Activated T-helper 17 cell treated with anti-CD3 and anti-CD28 coated beads, Interleukin-2, amount 50 U/mL, for 72 hours (primary cell): ENCODE data around the gene OSBPL6. TPM values are rescaled to one million over a fixed set of nuclear protein-coding genes. Genes with fewer than 3 reads are reported as not detected.

Experiments used
- ATAC-seq: fragments of 150-1000 bp; cut with Tn5 transposase; replicated peaks from 2 replicates; pipeline ENCODE4 v1.10.0; 2021; ENCODE audit warnings: mild to moderate bottlenecking, moderate library complexity
- H3K27ac Mint-ChIP-seq: one replicate; pipeline ENCODE4 v1.8.0; 2022; ENCODE audit warnings: mixed read lengths
- H3K27me3 Mint-ChIP-seq: one replicate; pipeline ENCODE4 v1.8.0; 2022; ENCODE audit warnings: mixed read lengths
- H3K36me3 Mint-ChIP-seq: one replicate; pipeline ENCODE4 v1.8.0; 2022; ENCODE audit warnings: low read depth, mild to moderate bottlenecking, mixed read lengths
- H3K4me1 Mint-ChIP-seq: one replicate; pipeline ENCODE4 v1.8.0; 2022; ENCODE audit warnings: mixed read lengths
- H3K4me3 Mint-ChIP-seq: one replicate; pipeline ENCODE4 v1.8.0; 2022; ENCODE audit warnings: mild to moderate bottlenecking, mixed read lengths
- H3K9me3 Mint-ChIP-seq: one replicate; pipeline ENCODE4 v1.8.0; 2022; ENCODE audit warnings: mixed read lengths
- total RNA-seq, 2 donors: library from RNA; stranded (reverse); gene quantifications; one replicate each; pipeline ENCODE4 v1.2.3, GENCODE V29; 2022

OSBPL6 gene
- total RNA-seq, 2 donors from 2014 or later: 0.77 to 1.0 TPM

DNA sequence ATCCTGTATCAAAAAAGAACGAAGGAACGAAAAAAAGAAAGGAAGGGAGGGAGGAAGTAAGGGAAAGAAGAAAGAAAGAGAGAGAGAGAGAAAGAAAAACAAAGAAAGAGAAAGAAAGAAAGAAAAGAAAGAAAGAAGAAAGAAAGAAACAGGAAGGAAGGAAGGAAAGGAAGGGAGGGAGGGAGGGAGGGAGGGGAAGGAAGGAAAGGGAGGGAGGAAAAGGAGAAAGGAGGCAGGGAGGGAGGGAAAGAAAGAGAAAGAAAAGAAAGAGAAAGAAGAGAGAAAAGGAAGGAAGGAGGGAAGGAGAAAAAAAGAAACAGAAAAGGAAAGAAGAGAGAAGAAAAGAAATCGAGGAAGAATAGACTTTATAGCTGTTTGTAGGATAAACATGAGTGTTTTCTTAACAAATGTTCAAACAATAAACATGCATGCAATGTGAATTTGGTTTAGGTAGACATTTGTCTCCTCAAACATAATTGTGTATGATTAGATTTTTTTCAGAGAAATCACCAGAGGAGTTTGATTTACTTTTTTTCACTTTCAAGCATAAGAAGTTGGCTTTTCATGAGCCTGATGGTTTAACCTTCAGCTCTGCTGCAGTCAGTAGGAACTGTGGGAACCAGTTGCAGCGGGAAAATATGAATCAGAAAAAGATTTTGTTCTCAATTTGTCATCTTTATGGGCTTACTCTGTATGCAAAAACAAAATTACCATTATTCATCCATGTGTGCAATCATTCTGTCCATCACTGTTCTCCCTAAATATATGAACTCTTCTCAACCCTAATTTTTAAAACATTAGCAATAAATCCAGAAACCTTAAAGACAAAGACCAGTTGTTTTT, 185.1 kb downstream of the OSBPL6 start:
- ATAC-seq: peak; percentile 50

DNA sequence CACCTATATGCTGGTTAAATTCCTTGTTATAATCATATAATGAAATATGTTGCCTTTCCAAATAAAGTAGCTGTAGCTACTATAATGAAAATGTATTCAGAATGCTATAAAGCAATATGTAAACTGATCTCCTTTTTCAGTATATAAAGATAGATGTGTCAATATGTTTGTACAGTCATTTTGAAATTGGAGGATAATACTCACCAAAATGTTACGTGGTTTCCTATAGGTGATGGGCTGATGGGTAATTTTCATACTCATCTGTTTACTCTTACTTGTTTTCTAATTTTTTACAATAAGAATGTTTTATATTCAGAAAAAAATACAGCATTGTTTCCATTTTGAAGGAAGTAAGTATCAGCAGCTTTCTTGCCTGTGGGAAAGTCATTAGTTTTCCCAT, 186.5 kb downstream of the OSBPL6 start:
- H3K27me3 Mint-ChIP-seq: peaks cover 21% of the 10 kb centered on the region
- peak; percentile 79 for ATAC-seq
- no peaks in the 10 kb centered on the region for H3K36me3 Mint-ChIP-seq
- no peak overlapping the region for H3K4me3 Mint-ChIP-seq
- no peaks in the 10 kb centered on the region for H3K4me1 Mint-ChIP-seq
- H3K27ac Mint-ChIP-seq: peak overlapping the region; percentile 39
- H3K9me3 Mint-ChIP-seq: no peaks in the 10 kb centered on the region

More for the DNA sequence above, 185.1 kb downstream of the OSBPL6 start:
- Mint-ChIP-seq H3K9me3 (no peaks in the 10 kb centered on the region), H3K27me3 (peaks cover 21% of the 10 kb centered on the region), H3K4me1 (no peaks in the 10 kb centered on the region), H3K36me3 (no peaks in the 10 kb centered on the region), H3K4me3 (no peak overlapping the region), H3K27ac (peak overlapping the region; percentile 26)

DNA sequence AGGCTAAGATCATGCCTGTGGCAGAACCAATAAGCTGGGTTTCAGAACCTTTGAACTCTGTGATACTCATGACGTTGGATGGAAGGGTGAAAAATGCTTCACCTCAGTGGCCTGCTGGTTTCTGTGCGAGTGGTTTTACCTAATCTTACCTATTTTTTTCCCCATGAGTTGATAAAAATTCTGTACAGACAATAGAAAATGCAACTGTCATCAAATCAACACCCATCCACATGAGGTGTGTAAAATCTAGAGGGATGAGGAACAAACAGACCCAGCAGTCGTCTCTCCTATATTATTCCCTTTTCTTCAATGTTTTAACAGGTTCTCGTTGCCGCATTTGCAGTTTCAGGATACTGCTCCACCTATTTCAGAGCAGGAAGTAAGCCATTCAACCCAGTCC, 189.4 kb downstream of the OSBPL6 start:
- Mint-ChIP-seq H3K9me3 (no peaks in the 10 kb centered on the region), H3K4me1 (no peaks in the 10 kb centered on the region), H3K27me3 (peaks cover 9% of the 10 kb centered on the region), H3K4me3 (no peak overlapping the region), H3K36me3 (no peaks in the 10 kb centered on the region), H3K27ac (no peak overlapping the region)
- ATAC-seq: no peak

DNA sequence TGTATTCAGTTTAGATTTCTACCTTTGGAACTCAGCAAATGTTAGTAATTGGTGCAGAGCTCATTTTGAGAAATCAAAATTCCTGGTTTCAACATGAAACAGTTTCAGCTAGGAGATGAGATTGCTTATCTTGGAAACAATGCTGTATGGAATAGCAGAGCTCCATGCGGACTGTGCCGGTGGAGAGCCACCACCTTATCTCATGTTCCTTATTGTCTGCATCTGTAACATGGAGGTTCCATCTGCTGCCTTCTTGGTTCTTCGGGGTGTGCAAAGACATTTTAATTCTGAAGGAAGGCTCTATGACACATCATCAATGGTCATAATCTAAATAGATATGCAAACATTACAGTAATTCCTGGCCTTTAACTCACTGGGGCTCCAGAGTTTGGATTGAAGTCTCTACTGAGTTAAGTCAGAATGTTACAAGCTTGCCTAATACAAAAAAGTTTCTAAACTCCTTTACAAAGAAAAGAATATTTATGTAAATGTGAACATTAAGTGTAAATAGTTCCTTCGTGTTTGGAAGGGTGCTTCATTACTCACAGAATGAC, 191.4 kb downstream of the OSBPL6 start:
- no peak for ATAC-seq
- no peak overlapping the region for H3K4me3 Mint-ChIP-seq
- no peaks in the 10 kb centered on the region for H3K9me3 Mint-ChIP-seq

DNA sequence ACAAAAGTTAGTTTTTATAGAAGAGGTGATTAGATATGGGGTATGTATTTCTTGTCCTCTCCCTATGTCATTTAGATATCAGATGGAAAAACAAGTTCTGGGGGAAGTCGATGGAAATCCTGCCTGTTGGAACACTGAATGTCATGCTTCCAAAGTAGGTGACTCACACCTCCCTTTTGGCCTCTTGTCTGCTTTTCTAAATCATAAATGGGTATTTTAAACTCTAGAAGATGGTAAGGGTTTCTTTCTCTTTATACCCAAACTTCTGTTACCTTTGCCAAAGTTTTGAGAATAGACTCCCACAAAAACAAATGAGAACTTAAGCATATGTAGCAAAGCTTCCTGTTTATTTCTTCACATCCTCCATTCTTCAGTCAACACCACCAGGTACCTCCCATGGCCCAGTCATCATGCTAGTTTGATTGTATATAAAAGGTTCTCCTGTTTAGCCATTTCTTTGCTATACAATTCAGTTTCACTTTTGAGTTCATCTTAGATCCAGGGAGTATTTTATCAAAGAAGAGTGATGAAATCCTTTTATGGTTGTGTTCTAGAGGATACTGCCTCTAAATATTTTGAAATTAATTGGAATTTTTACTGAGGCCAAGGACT, 192.8 kb downstream of the OSBPL6 start:
- peaks cover 3% of the 10 kb centered on the region for H3K27me3 Mint-ChIP-seq
- H3K4me1 Mint-ChIP-seq: no peaks in the 10 kb centered on the region
- no peak for ATAC-seq
- H3K4me3 Mint-ChIP-seq: no peak overlapping the region
- H3K9me3 Mint-ChIP-seq: no peaks in the 10 kb centered on the region
- no peak overlapping the region for H3K27ac Mint-ChIP-seq
- H3K36me3 Mint-ChIP-seq: no peaks in the 10 kb centered on the region

More for the DNA sequence above, 191.4 kb downstream of the OSBPL6 start:
- H3K27me3 Mint-ChIP-seq: peaks cover 7% of the 10 kb centered on the region
- H3K27ac Mint-ChIP-seq: no peak overlapping the region
- no peaks in the 10 kb centered on the region for H3K36me3 Mint-ChIP-seq
- H3K4me1 Mint-ChIP-seq: no peaks in the 10 kb centered on the region

DNA sequence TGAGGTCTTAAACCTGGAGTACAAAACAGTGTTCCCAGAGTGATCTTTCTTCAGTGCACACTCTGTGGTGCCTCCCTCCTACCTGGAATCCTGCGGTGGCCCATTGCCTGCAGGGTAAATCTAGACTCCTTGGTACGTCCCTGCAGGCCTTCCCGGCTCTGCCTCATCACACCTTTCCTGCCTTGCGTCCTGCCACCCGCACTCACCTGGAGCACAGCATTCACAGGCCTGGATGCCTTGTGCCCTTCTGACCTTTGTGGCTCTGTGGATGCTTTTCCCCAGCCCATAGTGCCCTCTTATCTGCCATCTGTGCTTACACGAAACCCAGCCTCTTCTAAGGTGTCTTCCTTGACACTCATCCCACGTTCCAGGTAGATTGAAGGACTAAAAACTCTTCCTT, 194.0 kb downstream of the OSBPL6 start:
- no peak for ATAC-seq
- no peaks in the 10 kb centered on the region for H3K4me1 Mint-ChIP-seq
- no peak overlapping the region for H3K4me3 Mint-ChIP-seq
- H3K36me3 Mint-ChIP-seq: no peaks in the 10 kb centered on the region
- peaks cover 3% of the 10 kb centered on the region for H3K27me3 Mint-ChIP-seq
- no peaks in the 10 kb centered on the region for H3K9me3 Mint-ChIP-seq
- no peak overlapping the region for H3K27ac Mint-ChIP-seq

DNA sequence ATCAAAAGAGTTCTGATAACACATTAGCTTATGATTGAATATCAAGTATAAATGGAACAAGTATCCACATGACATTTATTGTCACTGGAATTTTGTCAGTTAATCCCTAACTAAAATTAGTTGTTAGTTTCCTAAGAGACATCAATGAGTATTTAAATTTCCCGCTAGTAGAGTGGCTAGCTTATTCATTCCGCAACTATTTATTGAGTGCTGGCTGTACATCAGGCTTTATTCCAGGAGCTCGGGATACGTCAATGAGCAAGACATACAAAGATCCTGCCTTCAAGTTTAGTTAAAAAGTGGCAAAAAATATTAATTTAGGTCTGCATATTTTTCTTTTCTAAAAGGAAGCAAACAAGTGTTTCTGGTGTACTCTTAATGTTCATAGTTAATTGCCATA, 197.4 kb downstream of the OSBPL6 start:
- Mint-ChIP-seq H3K27ac (no peak overlapping the region), H3K27me3 (peaks cover 3% of the 10 kb centered on the region), H3K4me1 (no peaks in the 10 kb centered on the region), H3K36me3 (no peaks in the 10 kb centered on the region), H3K4me3 (no peak overlapping the region), H3K9me3 (no peaks in the 10 kb centered on the region)
- ATAC-seq: no peak

DNA sequence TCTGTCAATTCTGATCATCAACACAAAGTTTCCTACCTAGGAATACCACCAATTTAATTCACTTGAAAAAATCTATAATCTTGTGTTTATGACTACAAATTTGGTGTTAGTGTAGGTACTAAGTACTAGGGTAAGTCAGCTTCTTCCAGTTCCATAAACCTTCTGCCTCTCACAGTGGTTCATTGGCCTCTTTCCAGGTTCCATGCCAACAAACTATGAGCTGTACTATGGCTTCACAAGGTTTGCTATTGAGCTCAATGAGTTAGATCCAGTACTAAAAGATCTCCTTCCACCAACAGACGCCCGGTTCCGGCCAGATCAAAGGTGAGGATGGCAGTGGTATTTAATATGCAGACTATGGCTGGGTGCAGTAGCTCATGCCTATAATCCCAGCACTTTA, 197.9 kb downstream of the OSBPL6 start:
- H3K4me1 Mint-ChIP-seq: no peaks in the 10 kb centered on the region
- H3K4me3 Mint-ChIP-seq: no peak overlapping the region
- no peaks in the 10 kb centered on the region for H3K36me3 Mint-ChIP-seq
- no peak for ATAC-seq
- H3K9me3 Mint-ChIP-seq: no peaks in the 10 kb centered on the region
- peaks cover 3% of the 10 kb centered on the region for H3K27me3 Mint-ChIP-seq
- no peak overlapping the region for H3K27ac Mint-ChIP-seq

DNA sequence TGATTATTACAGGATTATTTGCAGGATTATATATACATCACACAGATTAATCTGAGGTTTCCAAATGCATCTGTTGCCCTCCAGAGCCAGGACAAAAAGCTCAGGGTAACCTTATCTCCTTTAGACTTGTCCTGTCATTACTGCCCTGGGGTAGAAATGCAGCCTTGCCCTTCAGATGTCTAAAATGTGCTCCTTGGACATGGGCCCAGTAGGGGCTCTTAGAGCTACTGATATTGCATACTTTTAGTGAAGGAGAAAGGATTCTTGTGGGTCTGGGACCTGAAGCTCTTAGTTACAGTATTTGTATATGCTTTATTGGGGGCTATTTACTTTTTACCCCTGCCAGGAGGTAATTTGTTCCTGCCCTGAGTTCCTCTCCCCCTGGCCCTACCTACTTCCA, 200.5 kb downstream of the OSBPL6 start:
- Mint-ChIP-seq H3K27ac (no peak overlapping the region), H3K4me3 (no peak overlapping the region), H3K4me1 (no peaks in the 10 kb centered on the region), H3K9me3 (no peaks in the 10 kb centered on the region), H3K36me3 (no peaks in the 10 kb centered on the region), H3K27me3 (peaks cover 3% of the 10 kb centered on the region)
- no peak for ATAC-seq

DNA sequence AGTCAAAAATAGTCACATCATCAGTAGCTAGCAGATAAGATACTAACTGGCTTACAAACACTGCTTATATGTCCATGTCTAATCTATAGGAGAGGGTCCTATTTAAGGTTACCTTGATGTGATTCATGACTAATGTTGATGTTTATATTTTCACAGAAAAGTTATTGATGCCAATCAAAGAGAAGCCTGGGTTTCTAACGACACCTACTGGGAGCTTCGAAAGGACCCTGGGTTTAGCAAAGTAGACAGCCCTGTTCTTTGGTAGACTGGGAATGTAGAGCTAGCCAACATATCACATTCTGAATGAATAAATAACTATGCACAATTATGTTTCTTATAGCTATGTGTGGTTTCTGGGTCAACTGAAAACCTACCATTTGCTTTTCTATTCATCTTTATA, 201.0 kb downstream of the OSBPL6 start:
- H3K4me1 Mint-ChIP-seq: no peaks in the 10 kb centered on the region
- no peak overlapping the region for H3K27ac Mint-ChIP-seq
- peaks cover 1% of the 10 kb centered on the region for H3K27me3 Mint-ChIP-seq
- no peak overlapping the region for H3K4me3 Mint-ChIP-seq
- no peak for ATAC-seq
- no peaks in the 10 kb centered on the region for H3K9me3 Mint-ChIP-seq
- H3K36me3 Mint-ChIP-seq: no peaks in the 10 kb centered on the region

DNA sequence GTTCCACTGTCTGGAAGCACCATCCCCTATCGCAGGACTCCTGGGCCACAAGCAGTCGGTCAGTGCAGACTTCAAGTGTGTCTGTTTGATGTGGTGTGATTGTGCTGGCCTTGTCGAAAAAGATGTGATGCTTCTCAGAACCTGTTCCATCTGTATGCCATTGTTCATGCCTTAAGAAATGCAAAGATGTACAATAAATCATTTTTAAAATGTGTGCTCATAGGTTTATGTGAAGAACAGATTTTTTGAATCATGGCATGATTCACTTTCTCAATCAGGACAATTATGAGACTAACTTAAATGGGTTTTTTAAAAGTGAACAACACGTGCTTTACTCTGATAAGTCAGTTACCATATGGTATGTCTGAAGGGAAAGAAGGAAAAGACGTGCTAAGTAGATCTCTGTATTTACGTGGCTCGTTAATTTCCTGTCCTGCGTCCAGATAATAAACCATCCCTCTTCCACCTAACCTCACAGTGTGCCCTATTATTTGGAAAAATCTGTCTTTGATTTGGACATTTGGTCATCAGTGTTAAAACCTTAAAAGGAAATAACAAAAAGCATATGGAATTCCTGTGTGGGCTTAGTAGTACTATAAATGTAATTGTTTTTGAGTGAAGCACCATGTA, 201.7 kb downstream of the OSBPL6 start:
- Mint-ChIP-seq H3K27me3 (no peaks in the 10 kb centered on the region), H3K4me3 (no peak overlapping the region), H3K36me3 (no peaks in the 10 kb centered on the region), H3K27ac (no peak overlapping the region), H3K4me1 (no peaks in the 10 kb centered on the region), H3K9me3 (no peaks in the 10 kb centered on the region)
- ATAC-seq: no peak

DNA sequence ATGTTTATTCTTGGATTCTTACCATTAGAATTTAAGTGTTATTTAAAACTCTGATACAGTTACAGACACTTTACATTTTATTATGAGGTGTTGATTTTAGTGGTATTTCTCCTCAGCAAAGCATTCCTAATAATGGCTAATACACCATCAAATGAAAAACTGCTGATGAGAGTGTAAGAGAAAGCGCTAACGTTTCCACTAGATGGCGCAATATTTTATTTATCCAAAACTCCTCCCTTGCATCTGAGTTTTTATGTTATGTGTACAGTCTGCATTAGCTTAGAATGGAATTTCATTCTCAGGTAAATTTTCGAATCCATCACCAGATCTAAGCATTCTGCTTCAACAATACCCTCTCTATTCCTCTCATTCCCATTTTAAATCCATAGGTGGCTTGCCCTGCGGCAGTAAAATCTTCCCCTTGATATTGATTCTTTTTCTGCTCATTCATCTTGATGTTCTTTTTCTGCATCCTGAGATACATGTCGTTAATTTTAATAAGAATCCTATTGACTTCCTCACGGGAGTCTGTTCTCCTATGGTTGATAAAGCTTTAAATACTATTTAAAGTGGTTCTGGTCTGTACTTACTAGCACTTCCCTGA, 202.8 kb downstream of the OSBPL6 start:
- Mint-ChIP-seq H3K36me3 (no peaks in the 10 kb centered on the region), H3K27me3 (no peaks in the 10 kb centered on the region), H3K9me3 (no peaks in the 10 kb centered on the region), H3K4me3 (no peak overlapping the region), H3K4me1 (no peaks in the 10 kb centered on the region), H3K27ac (no peak overlapping the region)
- peak; percentile 68 for ATAC-seq

DNA sequence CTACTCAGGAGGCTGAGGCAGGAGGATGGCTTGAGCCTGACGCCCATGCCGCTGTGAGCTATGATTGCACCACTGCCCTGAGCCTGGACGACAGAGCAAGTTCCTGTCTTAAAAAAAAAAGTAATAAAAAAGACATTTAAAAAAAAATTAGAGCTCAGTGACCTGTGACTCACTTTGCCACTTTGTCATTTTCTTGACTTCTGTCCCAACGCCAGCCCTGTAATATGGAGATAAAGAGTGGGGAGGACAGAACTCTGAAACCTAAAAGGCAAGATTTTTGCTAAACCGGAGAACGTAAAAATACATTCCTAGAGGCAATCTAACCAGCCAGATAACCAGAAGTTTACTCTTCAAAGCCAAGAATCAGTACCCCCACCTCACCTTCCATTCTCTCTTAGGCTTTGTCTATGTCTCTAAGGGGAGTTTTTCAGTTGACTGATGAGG, 207.7 kb downstream of the OSBPL6 start:
- Mint-ChIP-seq H3K27me3 (peaks cover 3% of the 10 kb centered on the region), H3K4me1 (peaks cover 14% of the 10 kb centered on the region), H3K9me3 (no peaks in the 10 kb centered on the region), H3K4me3 (no peak overlapping the region), H3K36me3 (no peaks in the 10 kb centered on the region), H3K27ac (no peak overlapping the region)
- no peak for ATAC-seq

DNA sequence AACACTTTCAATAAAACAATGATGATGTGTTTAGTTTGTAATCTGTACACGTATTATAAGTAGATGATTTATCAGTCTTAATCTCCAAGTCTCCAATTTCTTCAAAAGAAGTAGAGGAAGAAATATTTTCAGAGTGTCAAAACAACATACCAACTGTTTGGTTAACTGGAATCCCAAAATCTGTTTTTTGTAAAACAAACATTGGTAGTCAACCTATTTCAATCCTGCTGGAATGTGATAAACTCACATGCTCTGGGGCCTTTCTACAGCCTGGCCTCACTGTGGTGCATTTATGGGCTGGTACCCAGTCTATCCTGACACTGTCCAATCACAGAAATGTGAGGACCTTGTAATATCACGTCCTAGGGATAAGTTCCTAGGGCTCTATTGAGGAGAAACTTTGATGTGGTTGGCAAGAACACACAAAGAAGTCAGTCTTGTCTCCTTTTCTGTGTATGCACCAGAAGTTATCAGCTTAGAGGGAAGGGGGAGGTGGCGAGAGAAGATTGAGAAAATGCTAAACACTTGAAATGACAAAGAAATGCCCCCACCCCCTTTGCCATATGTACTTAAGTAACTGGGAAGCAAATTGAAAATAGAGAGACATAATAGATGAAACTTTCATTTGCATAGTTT, 209.5 kb downstream of the OSBPL6 start:
- Mint-ChIP-seq H3K27me3 (peaks cover 3% of the 10 kb centered on the region), H3K36me3 (no peaks in the 10 kb centered on the region), H3K9me3 (no peaks in the 10 kb centered on the region), H3K4me3 (peak overlapping the region; percentile 57), H3K4me1 (peaks cover 14% of the 10 kb centered on the region), H3K27ac (peak overlapping the region; percentile 88)
- ATAC-seq: peak; percentile 59
